SU-DHL-6 (cell line): ENCODE results near the gene IRF2BPL.

ENCODE experiments used
- H2AFZ ChIP-seq: fragments of 200-600 bp; sonication (generic); 2 replicates; pipeline ENCODE4 v1.6.1; 2014; ENCODE audit warnings: low read depth, mild to moderate bottlenecking, moderate library complexity, mixed read lengths, antibody characterized with exemption, low read length; ENCODE audit not compliant: severe bottlenecking
- H3F3A ChIP-seq: fragments of 200-600 bp; shearing (Covaris generic); 2 replicates; pipeline ENCODE4 v1.6.0; 2016; ENCODE audit warnings: antibody characterized with exemption, mild to moderate bottlenecking; ENCODE audit not compliant: insufficient read depth
- H3K27ac ChIP-seq: fragments of 200-600 bp; sonication (generic); 2 replicates; pipeline ENCODE4 v1.5.1; 2016; ENCODE audit warnings: low read depth, mild to moderate bottlenecking, low read length, moderate library complexity, mixed read lengths
- H3K27me3 ChIP-seq: fragments of 200-600 bp; sonication (generic), shearing (Covaris generic); 2 replicates; pipeline ENCODE4 v1.6.0; 2014; ENCODE audit warnings: mild to moderate bottlenecking, low read length
- H3K36me3 ChIP-seq: fragments of 200-600 bp; sonication (generic); 2 replicates; pipeline ENCODE4 v1.6.1; 2014; ENCODE audit warnings: mild to moderate bottlenecking, low read length, mixed read lengths
- H3K4me2 ChIP-seq: fragments of 300-600, 200-600 bp; shearing (Covaris generic), sonication (generic); 2 replicates; pipeline ENCODE4 v1.6.0; 2014; ENCODE audit warnings: low read length, low read depth, mild to moderate bottlenecking; ENCODE audit not compliant: poor library complexity, severe bottlenecking
- H3K4me3 ChIP-seq: fragments of 200-600 bp; sonication (generic); 2 replicates; pipeline ENCODE4 v1.5.1; 2014; ENCODE audit warnings: antibody characterized with exemption, low read length, mild to moderate bottlenecking, mixed read lengths; ENCODE audit not compliant: insufficient read depth, poor library complexity, severe bottlenecking
- H3K79me2 ChIP-seq: fragments of 200-600 bp; sonication (generic); 2 replicates; pipeline ENCODE4 v1.6.1; 2014; ENCODE audit warnings: mild to moderate bottlenecking, low read length, moderate library complexity; ENCODE audit not compliant: insufficient read depth
- H3K9ac ChIP-seq: fragments of 200-600 bp; sonication (generic); 2 replicates; pipeline ENCODE4 v1.7.0; 2014; ENCODE audit warnings: mild to moderate bottlenecking, low read length
- H3K9me2 ChIP-seq: fragments of 200-600 bp; sonication (generic); replicated peaks from 2 replicates; pipeline ENCODE4 v1.6.1; 2014; ENCODE audit warnings: low read length; ENCODE audit not compliant: insufficient read depth
- H3K9me3 ChIP-seq: fragments of 200-600 bp; sonication (generic); 2 replicates; pipeline ENCODE4 v1.6.1; 2014; ENCODE audit warnings: low read length, mixed read lengths; ENCODE audit not compliant: insufficient read depth
- H4K20me1 ChIP-seq: fragments of 200-600 bp; sonication (generic); 2 replicates; pipeline ENCODE4 v1.6.1; 2014; ENCODE audit warnings: low read depth, mild to moderate bottlenecking, antibody characterized with exemption, low read length, moderate library complexity, mixed read lengths
- EZH2phosphoT487 ChIP-seq: fragments of 200-600 bp; sonication (generic), shearing (Covaris generic); conservative IDR thresholded peaks from 2 replicates; pipeline ENCODE4 v1.6.1; 2018; ENCODE audit warnings: mild to moderate bottlenecking, antibody characterized with exemption, low read length, moderate library complexity, mixed read lengths
- TF ChIP-seq, protein P1 (sequence below): fragments of 200-600 bp; sonication (generic); IDR thresholded peaks from one replicate; pipeline ENCODE4 v1.5.1; 2017; ENCODE audit warnings: antibody characterized with exemption, mild to moderate bottlenecking, low read length, moderate library complexity; ENCODE audit not compliant: insufficient read depth, poor library complexity, severe bottlenecking

IRF2BPL gene

DNA sequence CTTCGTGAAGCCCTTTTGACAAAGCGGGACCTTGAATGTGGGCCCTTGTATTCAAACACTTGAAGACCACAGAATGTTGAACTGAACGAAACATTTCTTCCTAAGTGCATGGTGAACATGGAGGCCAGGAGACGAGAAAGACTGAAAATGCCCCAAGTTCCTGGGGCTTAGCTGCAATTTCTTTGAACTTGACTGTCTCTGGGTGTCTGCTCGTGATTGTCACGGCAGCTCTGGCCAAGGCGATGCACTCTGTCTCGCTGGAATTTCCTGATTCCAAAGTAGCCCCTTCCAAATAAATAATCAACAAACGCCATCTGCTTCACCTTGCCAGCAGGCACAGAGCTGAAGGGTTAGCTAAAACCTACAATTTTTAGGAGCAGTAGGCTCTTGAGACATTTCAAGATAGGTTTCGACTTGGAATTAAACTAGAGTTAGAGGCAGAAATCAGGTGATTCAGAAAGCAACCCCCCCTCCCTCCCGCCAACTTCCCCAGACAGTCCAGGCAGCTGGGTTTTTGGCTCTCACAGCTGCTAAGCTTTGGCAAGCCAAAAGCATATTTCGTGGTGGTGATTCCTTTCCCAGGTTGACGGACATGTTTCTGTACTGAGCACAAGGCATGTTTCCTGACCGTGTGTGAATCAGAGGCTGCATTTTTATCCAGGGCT, 13.5 kb upstream of the IRF2BPL start:
- no peak overlapping the region for H2AFZ ChIP-seq

GRCh38 chr14:77040741-77041653, 12.5 kb upstream of the IRF2BPL start:
- Histone ChIP-seq H3K27me3 (0 out of 2 replicates have a peak, but pooled peaks cover 3% of the 10 kb centered on the region), H3K36me3 (no peaks in the 10 kb centered on the region), H3K9me2 (no peaks in the 10 kb centered on the region), H4K20me1 (no peaks in the 10 kb centered on the region), H3K9me3 (no peaks in the 10 kb centered on the region), H3K79me2 (no peaks in the 10 kb centered on the region), H3K4me3 (peak overlapping the region; percentile 31), H3F3A (peaks cover 19% of the 10 kb centered on the region), H2AFZ (peak overlapping the region; percentile 66), H3K4me2 (peak overlapping the region; percentile 96), H3K9ac (peak overlapping the region; percentile 50), H3K27ac (peak overlapping the region; percentile 74)
- TF ChIP-seq, protein P1, sequence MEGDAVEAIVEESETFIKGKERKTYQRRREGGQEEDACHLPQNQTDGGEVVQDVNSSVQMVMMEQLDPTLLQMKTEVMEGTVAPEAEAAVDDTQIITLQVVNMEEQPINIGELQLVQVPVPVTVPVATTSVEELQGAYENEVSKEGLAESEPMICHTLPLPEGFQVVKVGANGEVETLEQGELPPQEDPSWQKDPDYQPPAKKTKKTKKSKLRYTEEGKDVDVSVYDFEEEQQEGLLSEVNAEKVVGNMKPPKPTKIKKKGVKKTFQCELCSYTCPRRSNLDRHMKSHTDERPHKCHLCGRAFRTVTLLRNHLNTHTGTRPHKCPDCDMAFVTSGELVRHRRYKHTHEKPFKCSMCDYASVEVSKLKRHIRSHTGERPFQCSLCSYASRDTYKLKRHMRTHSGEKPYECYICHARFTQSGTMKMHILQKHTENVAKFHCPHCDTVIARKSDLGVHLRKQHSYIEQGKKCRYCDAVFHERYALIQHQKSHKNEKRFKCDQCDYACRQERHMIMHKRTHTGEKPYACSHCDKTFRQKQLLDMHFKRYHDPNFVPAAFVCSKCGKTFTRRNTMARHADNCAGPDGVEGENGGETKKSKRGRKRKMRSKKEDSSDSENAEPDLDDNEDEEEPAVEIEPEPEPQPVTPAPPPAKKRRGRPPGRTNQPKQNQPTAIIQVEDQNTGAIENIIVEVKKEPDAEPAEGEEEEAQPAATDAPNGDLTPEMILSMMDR: no peak
- TF ChIP-seq EZH2phosphoT487: no peak

More for the DNA sequence above, 13.5 kb upstream of the IRF2BPL start:
- no peak overlapping the region for H3K9ac ChIP-seq
- H3K9me2 ChIP-seq: no peaks in the 10 kb centered on the region
- H3K27me3 ChIP-seq: 0 out of 2 replicates have a peak, but pooled peaks cover 3% of the 10 kb centered on the region
- H3K4me2 ChIP-seq: no peak overlapping the region
- no peaks in the 10 kb centered on the region for H3K36me3 ChIP-seq
- H3K27ac ChIP-seq: no peak overlapping the region
- TF ChIP-seq EZH2phosphoT487: no peak
- TF ChIP-seq, protein P1: no peak
- H3K4me3 ChIP-seq: no peak overlapping the region
- no peaks in the 10 kb centered on the region for H3K9me3 ChIP-seq
- H4K20me1 ChIP-seq: no peaks in the 10 kb centered on the region
- no peaks in the 10 kb centered on the region for H3K79me2 ChIP-seq
- H3F3A ChIP-seq: peaks cover 19% of the 10 kb centered on the region

DNA sequence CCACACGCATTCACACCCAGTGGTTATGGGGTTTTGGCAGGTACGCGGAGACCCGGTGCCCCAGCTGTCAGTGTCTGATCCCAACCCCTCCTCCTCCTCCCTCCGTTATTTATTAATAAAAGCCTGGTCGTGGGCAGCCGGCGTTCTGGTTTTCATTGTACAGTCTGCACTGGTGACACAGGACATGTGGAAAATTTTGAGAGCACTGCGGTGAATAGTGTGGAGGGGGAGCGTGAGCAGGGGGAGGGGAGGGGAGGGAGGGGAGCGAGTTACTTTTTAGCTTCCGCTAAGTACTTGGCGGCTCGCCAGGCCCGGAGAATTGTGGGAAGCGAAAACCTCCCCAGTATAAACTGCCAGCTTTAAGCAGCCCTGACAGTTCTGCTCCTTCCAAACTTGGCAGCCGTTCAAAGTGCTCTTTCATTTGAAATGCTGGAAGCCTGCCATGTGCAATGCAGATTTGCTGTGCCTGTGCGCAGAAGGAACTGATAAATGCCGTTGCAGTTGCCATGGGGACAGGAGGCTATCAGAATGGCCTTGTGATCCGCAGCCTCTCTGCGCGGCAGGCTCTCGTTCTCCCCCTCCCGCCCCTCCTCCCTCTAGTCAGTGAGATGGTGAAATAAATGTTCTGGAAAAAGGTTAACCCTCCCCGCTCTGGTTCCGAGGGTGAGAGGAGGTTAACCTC, 11.7 kb upstream of the IRF2BPL start:
- 0 out of 2 replicates have a peak, but pooled peaks cover 1% of the 10 kb centered on the region for H3K27me3 ChIP-seq
- H3K79me2 ChIP-seq: no peaks in the 10 kb centered on the region
- peak overlapping the region; percentile 50 for H3K9ac ChIP-seq
- no peaks in the 10 kb centered on the region for H4K20me1 ChIP-seq
- peak overlapping the region; percentile 74 for H3K27ac ChIP-seq
- peak overlapping the region; percentile 66 for H2AFZ ChIP-seq
- no peaks in the 10 kb centered on the region for H3K36me3 ChIP-seq
- no peaks in the 10 kb centered on the region for H3K9me3 ChIP-seq
- peaks cover 19% of the 10 kb centered on the region for H3F3A ChIP-seq
- peak overlapping the region; percentile 96 for H3K4me2 ChIP-seq
- no peaks in the 10 kb centered on the region for H3K9me2 ChIP-seq
- peak overlapping the region; percentile 54 for H3K4me3 ChIP-seq
- TF ChIP-seq, protein P1: no peak
- no peak for TF ChIP-seq EZH2phosphoT487
